ENCODE results near the gene SLC24A1. TPM values are rescaled to one million over a fixed set of nuclear protein-coding genes. Genes with fewer than 3 reads are reported as not detected.

The SLC24A1 gene
- 2.4 to 5.2 TPM (median 4.0 TPM) in 5 replicates for total RNA-seq (2022; extraction: Qiagen RNA extraction; ENCODE audit: low read depth)

DNA sequence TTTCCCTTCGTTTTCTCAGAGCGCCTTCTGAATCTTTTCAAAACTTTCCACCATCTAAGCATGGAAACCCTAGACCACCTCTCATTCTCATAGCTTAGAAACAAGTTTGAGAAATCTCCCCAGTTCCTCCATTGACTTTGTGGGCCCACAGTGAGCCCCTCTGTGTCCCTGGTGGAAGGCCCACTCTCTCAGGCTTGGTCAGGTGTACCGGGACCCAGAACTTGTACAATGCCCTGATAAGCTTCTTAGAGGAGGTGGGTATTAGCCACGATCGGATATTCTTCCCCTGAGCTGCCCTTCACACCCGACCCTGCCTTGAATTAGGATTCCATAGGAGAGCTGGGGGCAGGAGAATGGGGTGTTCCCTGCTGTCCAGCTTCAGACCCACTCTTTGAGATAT, at the start of gene SLC24A1:
Gene SLC24A1 (plus strand): TSS at position 301 of the 400 bp plus-strand sequence. CDS start 2,143 bp downstream, outside the sequence.

DNA sequence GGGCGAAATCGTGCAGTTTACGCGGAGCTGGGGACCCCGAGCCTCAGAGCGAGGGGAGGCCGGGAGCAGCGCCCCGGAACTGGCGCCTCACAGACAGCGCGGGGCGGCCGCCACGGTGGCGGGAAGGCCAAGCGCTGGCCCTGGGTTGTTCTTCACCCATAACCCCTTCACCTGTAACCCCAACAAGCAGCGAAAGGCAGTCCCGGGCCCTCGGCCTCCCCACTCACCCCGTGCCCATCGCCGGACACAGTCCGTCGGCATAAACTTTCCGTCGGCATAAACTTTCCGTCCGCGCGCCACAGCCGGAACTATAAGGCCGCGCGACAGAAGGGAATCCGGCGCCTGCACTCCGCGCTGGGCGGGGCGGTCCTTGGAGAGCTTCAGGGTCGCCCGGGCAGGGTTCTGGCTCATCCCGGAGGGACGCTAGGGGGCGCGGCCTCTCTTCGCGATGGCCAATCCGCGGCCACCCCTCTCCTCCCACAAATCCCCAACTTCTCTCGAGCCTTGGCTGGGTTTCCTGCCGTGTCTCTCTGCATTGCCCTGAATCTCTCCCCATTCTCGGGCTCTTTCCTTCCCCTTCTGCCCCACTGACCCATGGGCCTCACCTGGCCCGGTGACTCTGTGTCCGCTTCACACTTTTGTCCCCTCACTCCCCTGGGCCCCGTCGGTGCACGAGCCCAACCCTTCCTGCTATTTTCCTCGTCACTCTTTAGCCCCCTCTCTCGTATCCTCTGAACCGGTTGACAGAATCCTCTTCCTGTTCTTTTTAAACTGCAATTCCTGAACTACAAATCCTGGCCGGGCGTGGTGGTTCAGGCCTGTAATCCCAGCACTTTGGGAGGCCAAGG, 10.6 kb upstream of the SLC24A1 start, which contains the start of gene INTS14:
Gene INTS14 (minus strand): TSS at position 261 of the 848 bp plus-strand sequence. CDS start 3,751 bp downstream, outside the sequence.

Other genes with a start within 250 kb of the SLC24A1 start
- gene IGDCC3, start 243.9 kb upstream of the SLC24A1 start, total RNA-seq (2022; extraction: Qiagen RNA extraction; ENCODE audit: low read depth): 0.12 to 0.19 TPM (median 0.13 TPM) in 3 of 5 replicates, not detected in the others
- gene IGDCC4, start 199.0 kb upstream of the SLC24A1 start, total RNA-seq (2022; extraction: Qiagen RNA extraction; ENCODE audit: low read depth): 1.5 to 2.7 TPM (median 2.4 TPM) in 5 replicates
- gene DPP8, start 104.2 kb upstream of the SLC24A1 start, total RNA-seq (2022; extraction: Qiagen RNA extraction; ENCODE audit: low read depth): 19.9 to 30.0 TPM (median 26.2 TPM) in 5 replicates
- gene HACD3, start 91.5 kb upstream of the SLC24A1 start, total RNA-seq (2022; extraction: Qiagen RNA extraction; ENCODE audit: low read depth): 113 to 157 TPM (median 144 TPM) in 5 replicates
- gene INTS14, start 10.8 kb upstream of the SLC24A1 start, total RNA-seq (2022; extraction: Qiagen RNA extraction; ENCODE audit: low read depth): 42.4 to 44.8 TPM (median 43.8 TPM) in 5 replicates
- gene DENND4A, start 170.4 kb downstream of the SLC24A1 start, total RNA-seq (2022; extraction: Qiagen RNA extraction; ENCODE audit: low read depth): 5.0 to 6.4 TPM (median 5.4 TPM) in 5 replicates
- gene RAB11A, start 247.6 kb downstream of the SLC24A1 start, total RNA-seq (2022; extraction: Qiagen RNA extraction; ENCODE audit: low read depth): 265 to 374 TPM (median 285 TPM) in 5 replicates

All from A549 treated with ZK216348 at 1 μM for 4 hours (cell line).